HEK293 (cell line): ENCODE results near the gene SULT1C4.

Experiments used
- CTCF ChIA-PET: fragments of 350-600 bp; formaldehyde crosslinking; extraction: SDS; loops from one replicate; lab custom pipeline; 2021; ENCODE audit warnings: antibody characterized with exemption; lab: Yijun Ruan, JAX
- POLR2A ChIA-PET: fragments of 300-600 bp; formaldehyde crosslinking; extraction: SDS; loops from one replicate; lab custom pipeline; 2020; ENCODE audit warnings: antibody characterized with exemption, inconsistent platforms; lab: Yijun Ruan, JAX
- H3K27ac ChIP-seq: fragments of 200-500 bp; sonication (Bioruptor generic); 2 replicates; pipeline ENCODE4 v1.5.1; 2014; ENCODE audit warnings: low read depth, low read length, control low read depth, inconsistent platforms; ENCODE audit errors: extremely low read depth
- H3K36me3 ChIP-seq, 2 experiments: fragments of 200-500 bp in 1 of 2; sonication (Bioruptor generic) in 1 of 2; 1 replicate in 1 of 2; 2 replicates in 1 of 2; pipeline ENCODE4 v1.5.1; 2014 to 2017; ENCODE audit warnings: inconsistent platforms in 2 of 2, low read length in 2 of 2; ENCODE audit not compliant: control insufficient read depth in 2 of 2, insufficient read depth in 1 of 2
- H3K4me1 ChIP-seq: fragments of 200-500 bp; sonication (Bioruptor generic); 2 replicates; pipeline ENCODE4 v1.5.1; 2014; ENCODE audit warnings: mild to moderate bottlenecking, low read length, inconsistent platforms; ENCODE audit not compliant: control insufficient read depth, insufficient read depth
- H3K4me3 ChIP-seq: 2 replicates; pipeline ENCODE4 v1.5.1; 2011; ENCODE audit warnings: low read depth, mild to moderate bottlenecking, control low read depth, low read length, moderate library complexity
- H3K9me3 ChIP-seq: fragments of 200-500 bp; sonication (Bioruptor generic); 2 replicates; pipeline ENCODE4 v1.5.1; 2014; ENCODE audit warnings: low read depth, low read length, inconsistent platforms; ENCODE audit not compliant: control insufficient read depth, insufficient read depth
- FEZF1 ChIP-seq: fragments of 450-650 bp; formaldehyde crosslinking; IDR thresholded peaks from 2 replicates; pipeline ENCODE4 v1.5.1; 2016; ENCODE audit warnings: missing biosample characterization, missing genetic modification characterization
- KLF1 ChIP-seq: fragments of 450-650 bp; formaldehyde crosslinking; IDR thresholded peaks from 2 replicates; pipeline ENCODE4 v1.5.1; 2016; ENCODE audit warnings: missing biosample characterization, missing genetic modification characterization
- KLF9 ChIP-seq: fragments of 450-650 bp; formaldehyde crosslinking; IDR thresholded peaks from 2 replicates; pipeline ENCODE4 v1.5.1; 2016; ENCODE audit warnings: missing biosample characterization, missing genetic modification characterization, low read depth
- OVOL3 ChIP-seq: fragments of 450-650 bp; formaldehyde crosslinking; IDR thresholded peaks from 2 replicates; pipeline ENCODE4 v1.5.1; 2016; ENCODE audit warnings: missing biosample characterization, missing genetic modification characterization
- SCRT1 ChIP-seq: fragments of 450-650 bp; formaldehyde crosslinking; IDR thresholded peaks from 2 replicates; pipeline ENCODE4 v1.5.1; 2016; ENCODE audit warnings: missing biosample characterization, missing genetic modification characterization, borderline replicate concordance
- SCRT2 ChIP-seq: fragments of 450-650 bp; formaldehyde crosslinking; IDR thresholded peaks from 2 replicates; pipeline ENCODE4 v1.5.1; 2016; ENCODE audit warnings: missing biosample characterization, missing genetic modification characterization
- ZNF114 ChIP-seq: fragments of 450-650 bp; formaldehyde crosslinking; IDR thresholded peaks from 2 replicates; pipeline ENCODE4 v1.5.0; 2017; ENCODE audit warnings: missing biosample characterization, missing genetic modification characterization
- ZNF169 ChIP-seq: fragments of 450-650 bp; formaldehyde crosslinking; IDR thresholded peaks from 2 replicates; pipeline ENCODE4 v1.5.1; 2016; ENCODE audit warnings: missing biosample characterization, missing genetic modification characterization
- ZNF221 ChIP-seq: fragments of 450-650 bp; formaldehyde crosslinking; IDR thresholded peaks from 2 replicates; pipeline ENCODE4 v1.5.1; 2017; ENCODE audit warnings: missing biosample characterization, missing genetic modification characterization, borderline replicate concordance
- ZNF239 ChIP-seq: fragments of 450-650 bp; formaldehyde crosslinking; IDR thresholded peaks from 2 replicates; pipeline ENCODE4 v1.5.1; 2016; ENCODE audit warnings: missing biosample characterization, missing genetic modification characterization
- ZNF423 ChIP-seq: fragments of 450-650 bp; formaldehyde crosslinking; IDR thresholded peaks from 2 replicates; pipeline ENCODE4 v1.5.1; 2016; ENCODE audit warnings: missing biosample characterization, missing genetic modification characterization
- ZNF501 ChIP-seq: fragments of 450-650 bp; formaldehyde crosslinking; IDR thresholded peaks from 2 replicates; pipeline ENCODE4 v1.5.1; 2016; ENCODE audit warnings: missing biosample characterization, missing genetic modification characterization
- ZNF529 ChIP-seq: fragments of 450-650 bp; formaldehyde crosslinking; IDR thresholded peaks from 2 replicates; pipeline ENCODE4 v1.5.1; 2017; ENCODE audit warnings: missing genetic modification characterization, missing biosample characterization; ENCODE audit not compliant: insufficient replicate concordance
- ZNF629 ChIP-seq: fragments of 450-650 bp; formaldehyde crosslinking; IDR thresholded peaks from 2 replicates; pipeline ENCODE4 v1.5.1; 2017; ENCODE audit warnings: missing biosample characterization, missing genetic modification characterization
- TF ChIP-seq, protein P1 (sequence below): fragments of 450-650 bp; formaldehyde crosslinking; IDR thresholded peaks from 2 replicates; pipeline ENCODE4 v1.5.1; 2016; ENCODE audit warnings: missing biosample characterization, missing genetic modification characterization
- TF ChIP-seq, protein P2 (sequence below): fragments of 450-650 bp; formaldehyde crosslinking; IDR thresholded peaks from 2 replicates; pipeline ENCODE4 v1.5.1; 2016; ENCODE audit warnings: missing biosample characterization, missing genetic modification characterization, borderline replicate concordance
- TF ChIP-seq, protein P3 (sequence below): fragments of 450-650 bp; formaldehyde crosslinking; IDR thresholded peaks from 2 replicates; pipeline ENCODE4 v1.5.1; 2016; ENCODE audit warnings: missing biosample characterization, missing genetic modification characterization
- TF ChIP-seq, protein P4 (sequence below): fragments of 450-650 bp; formaldehyde crosslinking; IDR thresholded peaks from 2 replicates; pipeline ENCODE4 v1.5.0; 2017; ENCODE audit warnings: missing biosample characterization, missing genetic modification characterization, borderline replicate concordance
- TF ChIP-seq, protein P5 (sequence below): fragments of 450-650 bp; formaldehyde crosslinking; IDR thresholded peaks from 2 replicates; pipeline ENCODE4 v1.5.1; 2017; ENCODE audit warnings: missing biosample characterization, missing genetic modification characterization

The SULT1C4 gene

DNA sequence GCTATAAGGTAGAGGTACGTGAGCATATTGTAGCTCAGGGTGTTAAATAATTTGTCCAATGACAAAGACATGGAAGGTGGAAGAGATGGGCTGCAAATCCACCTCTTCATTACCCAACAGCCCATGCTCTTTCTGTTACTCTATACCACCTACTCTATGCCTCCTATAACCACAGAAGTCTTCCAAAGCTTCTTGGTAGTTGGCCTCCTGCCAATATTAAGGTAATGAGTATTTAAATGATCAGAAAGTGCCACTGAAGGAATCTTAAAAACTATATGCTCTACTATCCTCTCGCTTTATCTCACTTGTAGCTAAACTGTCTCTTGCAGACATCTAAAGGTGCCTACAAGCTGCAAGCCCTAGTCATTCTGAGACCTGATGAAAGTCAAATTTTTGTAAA, 48.0 kb upstream of the SULT1C4 start (continued):
- no peak for TF ChIP-seq ZNF423 (tag by site-specific recombination)
- no peak for TF ChIP-seq ZNF114
- no peak for TF ChIP-seq ZNF629 (tag by site-specific recombination)
- no peak for TF ChIP-seq ZNF529 (tag by site-specific recombination)
- TF ChIP-seq, protein P1, sequence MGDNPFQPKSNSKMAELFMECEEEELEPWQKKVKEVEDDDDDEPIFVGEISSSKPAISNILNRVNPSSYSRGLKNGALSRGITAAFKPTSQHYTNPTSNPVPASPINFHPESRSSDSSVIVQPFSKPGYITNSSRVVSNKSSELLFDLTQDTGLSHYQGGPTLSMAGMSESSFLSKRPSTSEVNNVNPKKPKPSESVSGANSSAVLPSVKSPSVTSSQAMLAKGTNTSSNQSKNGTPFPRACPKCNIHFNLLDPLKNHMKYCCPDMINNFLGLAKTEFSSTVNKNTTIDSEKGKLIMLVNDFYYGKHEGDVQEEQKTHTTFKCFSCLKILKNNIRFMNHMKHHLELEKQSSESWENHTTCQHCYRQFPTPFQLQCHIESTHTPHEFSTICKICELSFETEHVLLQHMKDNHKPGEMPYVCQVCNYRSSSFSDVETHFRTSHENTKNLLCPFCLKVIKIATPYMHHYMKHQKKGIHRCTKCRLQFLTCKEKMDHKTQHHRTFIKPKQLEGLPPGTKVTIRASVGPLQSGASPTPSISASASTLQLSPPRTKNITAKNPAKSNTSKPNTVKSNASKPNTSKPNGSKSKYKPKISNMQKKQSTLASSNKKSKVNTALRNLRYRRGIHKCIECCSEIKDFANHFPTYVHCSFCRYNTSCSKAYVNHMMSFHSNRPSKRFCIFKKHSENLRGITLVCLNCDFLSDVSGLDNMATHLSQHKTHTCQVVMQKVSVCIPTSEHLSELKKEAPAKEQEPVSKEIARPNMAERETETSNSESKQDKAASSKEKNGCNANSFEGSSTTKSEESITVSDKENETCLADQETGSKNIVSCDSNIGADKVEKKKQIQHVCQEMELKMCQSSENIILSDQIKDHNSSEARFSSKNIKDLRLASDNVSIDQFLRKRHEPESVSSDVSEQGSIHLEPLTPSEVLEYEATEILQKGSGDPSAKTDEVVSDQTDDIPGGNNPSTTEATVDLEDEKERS (tag by site-specific recombination), result no peak
- TF ChIP-seq KLF1 (tag by site-specific recombination), result no peak
- TF ChIP-seq, protein P2, sequence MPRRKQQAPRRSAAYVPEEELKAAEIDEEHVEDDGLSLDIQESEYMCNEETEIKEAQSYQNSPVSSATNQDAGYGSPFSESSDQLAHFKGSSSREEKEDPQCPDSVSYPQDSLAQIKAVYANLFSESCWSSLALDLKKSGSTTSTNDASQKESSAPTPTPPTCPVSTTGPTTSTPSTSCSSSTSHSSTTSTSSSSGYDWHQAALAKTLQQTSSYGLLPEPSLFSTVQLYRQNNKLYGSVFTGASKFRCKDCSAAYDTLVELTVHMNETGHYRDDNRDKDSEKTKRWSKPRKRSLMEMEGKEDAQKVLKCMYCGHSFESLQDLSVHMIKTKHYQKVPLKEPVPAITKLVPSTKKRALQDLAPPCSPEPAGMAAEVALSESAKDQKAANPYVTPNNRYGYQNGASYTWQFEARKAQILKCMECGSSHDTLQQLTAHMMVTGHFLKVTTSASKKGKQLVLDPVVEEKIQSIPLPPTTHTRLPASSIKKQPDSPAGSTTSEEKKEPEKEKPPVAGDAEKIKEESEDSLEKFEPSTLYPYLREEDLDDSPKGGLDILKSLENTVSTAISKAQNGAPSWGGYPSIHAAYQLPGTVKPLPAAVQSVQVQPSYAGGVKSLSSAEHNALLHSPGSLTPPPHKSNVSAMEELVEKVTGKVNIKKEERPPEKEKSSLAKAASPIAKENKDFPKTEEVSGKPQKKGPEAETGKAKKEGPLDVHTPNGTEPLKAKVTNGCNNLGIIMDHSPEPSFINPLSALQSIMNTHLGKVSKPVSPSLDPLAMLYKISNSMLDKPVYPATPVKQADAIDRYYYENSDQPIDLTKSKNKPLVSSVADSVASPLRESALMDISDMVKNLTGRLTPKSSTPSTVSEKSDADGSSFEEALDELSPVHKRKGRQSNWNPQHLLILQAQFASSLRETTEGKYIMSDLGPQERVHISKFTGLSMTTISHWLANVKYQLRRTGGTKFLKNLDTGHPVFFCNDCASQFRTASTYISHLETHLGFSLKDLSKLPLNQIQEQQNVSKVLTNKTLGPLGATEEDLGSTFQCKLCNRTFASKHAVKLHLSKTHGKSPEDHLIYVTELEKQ (tag by site-specific recombination), result no peak
- no peak for TF ChIP-seq ZNF501 (tag by site-specific recombination)

DNA sequence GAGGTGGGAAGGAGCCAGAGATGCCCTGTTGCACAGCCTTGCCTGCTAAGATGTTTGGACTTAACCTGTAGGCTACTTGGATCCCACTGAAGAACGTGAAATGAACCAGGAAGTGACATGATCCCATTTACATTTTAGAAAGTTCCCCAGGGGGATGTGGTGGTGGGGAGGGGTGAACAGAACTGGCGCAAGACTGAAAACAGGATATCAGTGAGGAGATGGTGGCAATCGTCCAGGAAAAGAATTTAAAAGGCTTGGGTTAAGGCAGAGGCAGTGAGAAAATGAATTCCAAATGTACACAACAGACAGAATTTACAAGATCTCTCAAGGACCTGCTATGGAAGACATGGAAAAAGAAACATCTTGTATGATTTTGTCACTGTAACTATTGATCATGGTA, 46.8 kb upstream of the SULT1C4 start:
- no peaks in the 10 kb centered on the region for H3K36me3 ChIP-seq
- H3K27ac ChIP-seq, result no peak overlapping the region
- 0 out of 2 replicates have a peak, but pooled peaks cover 2% of the 10 kb centered on the region for H3K4me1 ChIP-seq
- TF ChIP-seq SCRT2 (tag by site-specific recombination), result 0 out of 2 replicates have a peak, but pooled peaks have one; percentile 12
- TF ChIP-seq, protein P3, sequence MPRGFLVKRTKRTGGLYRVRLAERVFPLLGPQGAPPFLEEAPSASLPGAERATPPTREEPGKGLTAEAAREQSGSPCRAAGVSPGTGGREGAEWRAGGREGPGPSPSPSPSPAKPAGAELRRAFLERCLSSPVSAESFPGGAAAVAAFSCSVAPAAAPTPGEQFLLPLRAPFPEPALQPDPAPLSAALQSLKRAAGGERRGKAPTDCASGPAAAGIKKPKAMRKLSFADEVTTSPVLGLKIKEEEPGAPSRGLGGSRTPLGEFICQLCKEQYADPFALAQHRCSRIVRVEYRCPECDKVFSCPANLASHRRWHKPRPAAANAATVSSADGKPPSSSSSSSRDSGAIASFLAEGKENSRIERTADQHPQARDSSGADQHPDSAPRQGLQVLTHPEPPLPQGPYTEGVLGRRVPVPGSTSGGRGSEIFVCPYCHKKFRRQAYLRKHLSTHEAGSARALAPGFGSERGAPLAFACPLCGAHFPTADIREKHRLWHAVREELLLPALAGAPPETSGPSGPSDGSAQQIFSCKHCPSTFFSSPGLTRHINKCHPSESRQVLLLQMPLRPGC (tag by site-specific recombination), result no peak
- H3K9me3 ChIP-seq, result no peaks in the 10 kb centered on the region
- POLR2A ChIA-PET, result no interaction called here
- CTCF ChIA-PET, result no interaction called here
- H3K4me3 ChIP-seq, result no peak overlapping the region

DNA sequence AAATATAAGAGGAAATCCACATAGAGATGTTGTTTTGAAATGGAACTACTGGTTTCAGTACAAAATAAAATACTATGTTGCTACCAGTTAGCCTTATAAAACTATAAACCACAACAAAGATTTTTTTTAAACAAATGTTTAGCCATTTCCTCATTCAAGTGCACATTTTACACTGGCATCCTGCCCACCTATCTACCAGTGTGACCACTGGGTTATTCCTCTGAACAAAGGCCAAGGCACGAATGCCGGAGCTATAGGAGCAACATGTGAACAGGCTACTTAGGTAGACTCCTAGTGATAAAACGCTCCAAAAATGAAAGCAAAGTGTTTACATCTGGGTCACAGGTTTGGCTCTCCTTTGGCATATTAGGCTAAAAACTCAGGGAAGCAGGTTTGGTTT, 31.8 kb upstream of the SULT1C4 start:
- H3K9me3 ChIP-seq, result no peaks in the 10 kb centered on the region
- ChIA-PET POLR2A (no interaction called here), CTCF (interaction anchor here (1.8 kb wide), 1 partner anchor 291 kb away, joined by 6 read pairs; no protein-coding TSS in a partner anchor)
- H3K4me3 ChIP-seq, result no peak overlapping the region
- no peak overlapping the region for H3K27ac ChIP-seq
- H3K36me3 ChIP-seq, result no peaks in the 10 kb centered on the region
- no peaks in the 10 kb centered on the region for H3K4me1 ChIP-seq
- TF ChIP-seq ZNF169, result no peak
- no peak for TF ChIP-seq OVOL3
- no peak for TF ChIP-seq KLF9 (tag by site-specific recombination)
- TF ChIP-seq, protein P4, sequence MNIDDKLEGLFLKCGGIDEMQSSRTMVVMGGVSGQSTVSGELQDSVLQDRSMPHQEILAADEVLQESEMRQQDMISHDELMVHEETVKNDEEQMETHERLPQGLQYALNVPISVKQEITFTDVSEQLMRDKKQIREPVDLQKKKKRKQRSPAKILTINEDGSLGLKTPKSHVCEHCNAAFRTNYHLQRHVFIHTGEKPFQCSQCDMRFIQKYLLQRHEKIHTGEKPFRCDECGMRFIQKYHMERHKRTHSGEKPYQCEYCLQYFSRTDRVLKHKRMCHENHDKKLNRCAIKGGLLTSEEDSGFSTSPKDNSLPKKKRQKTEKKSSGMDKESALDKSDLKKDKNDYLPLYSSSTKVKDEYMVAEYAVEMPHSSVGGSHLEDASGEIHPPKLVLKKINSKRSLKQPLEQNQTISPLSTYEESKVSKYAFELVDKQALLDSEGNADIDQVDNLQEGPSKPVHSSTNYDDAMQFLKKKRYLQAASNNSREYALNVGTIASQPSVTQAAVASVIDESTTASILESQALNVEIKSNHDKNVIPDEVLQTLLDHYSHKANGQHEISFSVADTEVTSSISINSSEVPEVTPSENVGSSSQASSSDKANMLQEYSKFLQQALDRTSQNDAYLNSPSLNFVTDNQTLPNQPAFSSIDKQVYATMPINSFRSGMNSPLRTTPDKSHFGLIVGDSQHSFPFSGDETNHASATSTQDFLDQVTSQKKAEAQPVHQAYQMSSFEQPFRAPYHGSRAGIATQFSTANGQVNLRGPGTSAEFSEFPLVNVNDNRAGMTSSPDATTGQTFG, result no peak
- TF ChIP-seq ZNF221 (tag by site-specific recombination), result no peak
- no peak for TF ChIP-seq SCRT1 (tag by site-specific recombination)
- TF ChIP-seq FEZF1 (tag by site-specific recombination), result no peak
- TF ChIP-seq, protein P5, sequence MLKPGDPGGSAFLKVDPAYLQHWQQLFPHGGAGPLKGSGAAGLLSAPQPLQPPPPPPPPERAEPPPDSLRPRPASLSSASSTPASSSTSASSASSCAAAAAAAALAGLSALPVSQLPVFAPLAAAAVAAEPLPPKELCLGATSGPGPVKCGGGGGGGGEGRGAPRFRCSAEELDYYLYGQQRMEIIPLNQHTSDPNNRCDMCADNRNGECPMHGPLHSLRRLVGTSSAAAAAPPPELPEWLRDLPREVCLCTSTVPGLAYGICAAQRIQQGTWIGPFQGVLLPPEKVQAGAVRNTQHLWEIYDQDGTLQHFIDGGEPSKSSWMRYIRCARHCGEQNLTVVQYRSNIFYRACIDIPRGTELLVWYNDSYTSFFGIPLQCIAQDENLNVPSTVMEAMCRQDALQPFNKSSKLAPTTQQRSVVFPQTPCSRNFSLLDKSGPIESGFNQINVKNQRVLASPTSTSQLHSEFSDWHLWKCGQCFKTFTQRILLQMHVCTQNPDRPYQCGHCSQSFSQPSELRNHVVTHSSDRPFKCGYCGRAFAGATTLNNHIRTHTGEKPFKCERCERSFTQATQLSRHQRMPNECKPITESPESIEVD (tag by site-specific recombination), result no peak
- no peak for TF ChIP-seq ZNF239 (tag by site-specific recombination)
- TF ChIP-seq, all 188 proteins: peak for 0
